ENCODE data around the gene DLG2. TPM values are rescaled to one million over a fixed set of nuclear protein-coding genes. Genes with fewer than 3 reads are reported as not detected.
"Not testable (repeated sequence)": the region's sequence is repeated elsewhere in the genome, so short reads cannot be mapped to it uniquely, and the experiment has no call there.

DLG2 gene
- total RNA-seq, 1 donor from 2014 or later = 25.3 TPM

- DNase-seq (ENCODE audit: low spot score) = no peak
Observed at GRCh38 chr11:85118151-85118550, 509.0 kb downstream of the DLG2 start.

GRCh38 chr11:85115798-85116197, 511.3 kb downstream of the DLG2 start:
- DNase-seq (ENCODE audit: low spot score) = no peak

GRCh38 chr11:85114786-85115185, 512.4 kb downstream of the DLG2 start:
- DNase-seq (ENCODE audit: low spot score) = peak; percentile 35

- not testable (repeated sequence) for DNase-seq (ENCODE audit: low spot score)
Observed at GRCh38 chr11:85110246-85110645, 516.9 kb downstream of the DLG2 start.

GRCh38 chr11:85109141-85109540, 518.0 kb downstream of the DLG2 start:
- DNase-seq (ENCODE audit: low spot score) = no peak

- DNase-seq (ENCODE audit: low spot score) = no peak
Observed at GRCh38 chr11:85105868-85106267, 521.3 kb downstream of the DLG2 start.

- DNase-seq (ENCODE audit: low spot score) = no peak
Observed at GRCh38 chr11:85099522-85099921, 527.6 kb downstream of the DLG2 start.

- no peak for DNase-seq (ENCODE audit: low spot score)
Observed at GRCh38 chr11:85098996-85099395, 528.1 kb downstream of the DLG2 start.

GRCh38 chr11:85096939-85097338, 530.2 kb downstream of the DLG2 start:
- no peak for DNase-seq (ENCODE audit: low spot score)

- DNase-seq (ENCODE audit: low spot score) = no peak
Observed at GRCh38 chr11:85095239-85095638, 531.9 kb downstream of the DLG2 start.

GRCh38 chr11:85094795-85095194, 532.3 kb downstream of the DLG2 start:
- DNase-seq (ENCODE audit: low spot score) = no peak

GRCh38 chr11:85089654-85090053, 537.5 kb downstream of the DLG2 start:
- DNase-seq (ENCODE audit: low spot score) = no peak

GRCh38 chr11:85088286-85088685, 538.9 kb downstream of the DLG2 start:
- DNase-seq (ENCODE audit: low spot score) = peak; percentile 34

- no peak for DNase-seq (ENCODE audit: low spot score)
Observed at GRCh38 chr11:85086504-85087284, 540.5 kb downstream of the DLG2 start.

- DNase-seq (ENCODE audit: low spot score) = no peak
Observed at GRCh38 chr11:85076535-85077330, 550.4 kb downstream of the DLG2 start.

GRCh38 chr11:85062659-85063058, 564.5 kb downstream of the DLG2 start:
- DNase-seq (ENCODE audit: low spot score) = no peak

- no peak for DNase-seq (ENCODE audit: low spot score)
Observed at GRCh38 chr11:85052636-85053035, 574.5 kb downstream of the DLG2 start.

- DNase-seq (ENCODE audit: low spot score) = no peak
Observed at GRCh38 chr11:85048801-85049200, 578.3 kb downstream of the DLG2 start.

- DNase-seq (ENCODE audit: low spot score) = no peak
Observed at GRCh38 chr11:85045716-85046115, 581.4 kb downstream of the DLG2 start.

GRCh38 chr11:85044911-85045310, 582.2 kb downstream of the DLG2 start:
- DNase-seq (ENCODE audit: low spot score) = no peak

- no peak for DNase-seq (ENCODE audit: low spot score)
Observed at GRCh38 chr11:85042361-85042760, 584.8 kb downstream of the DLG2 start.

GRCh38 chr11:85040166-85040565, 587.0 kb downstream of the DLG2 start:
- DNase-seq (ENCODE audit: low spot score) = no peak

GRCh38 chr11:85029964-85030363, 597.2 kb downstream of the DLG2 start:
- DNase-seq (ENCODE audit: low spot score) = no peak

All from umbilical cord (tissue), 2 donors.